OCI-LY7 (cell line): Measurements from ENCODE around the gene KCNIP3. TPM values are rescaled to one million over a fixed set of nuclear protein-coding genes. Genes with fewer than 3 reads are reported as not detected.

ENCODE experiments used
- BruUV-seq: library from RNA; stranded (reverse); fragments of 400-500 nt; replicated peaks from 2 replicates; lab custom pipeline; 2021; lab: Mats Ljungman, UMichigan
- CTCF ChIA-PET: fragments of 300-600 bp; sonication (Branson Sonifier 250); formaldehyde crosslinking; loops from one replicate; lab custom pipeline; 2022; ENCODE audit warnings: antibody characterized with exemption; ENCODE audit not compliant: unreplicated experiment; lab: Charles Lee
- POLR2A ChIA-PET: fragments of 300-600 bp; sonication (Branson Sonifier 250); formaldehyde crosslinking; loops from one replicate; lab custom pipeline; 2022; ENCODE audit warnings: antibody characterized with exemption; lab: Charles Lee
- DNase-seq: peaks from one replicate; pipeline ENCODE4 v3.0.0-alpha.2; 2015; ENCODE audit warnings: low spot score
- H2AFZ ChIP-seq: fragments of 200-600 bp; sonication (generic), shearing (Covaris generic); 2 replicates; pipeline ENCODE4 v1.6.1; 2014; ENCODE audit warnings: mild to moderate bottlenecking, antibody characterized with exemption, low read length, moderate library complexity
- H3K27ac ChIP-seq: fragments of 200-600 bp; sonication (generic); 2 replicates; pipeline ENCODE4 v1.5.1; 2014; ENCODE audit warnings: mixed run types, low read depth, mild to moderate bottlenecking, moderate library complexity, low read length, inconsistent platforms; ENCODE audit not compliant: poor library complexity, severe bottlenecking
- H3K36me3 ChIP-seq: fragments of 200-600 bp; sonication (generic); 2 replicates; pipeline ENCODE4 v1.6.1; 2014; ENCODE audit warnings: mild to moderate bottlenecking, antibody characterized with exemption, low read length, moderate library complexity, mixed read lengths; ENCODE audit not compliant: insufficient read depth
- H3K4me1 ChIP-seq: fragments of 200-600 bp; sonication (generic); 2 replicates; pipeline ENCODE4 v1.5.1; 2014; ENCODE audit warnings: mild to moderate bottlenecking, low read length; ENCODE audit not compliant: insufficient read depth, poor library complexity, severe bottlenecking
- H3K4me2 ChIP-seq: fragments of 200-600 bp; sonication (generic); 2 replicates; pipeline ENCODE4 v1.6.1; 2014; ENCODE audit warnings: mild to moderate bottlenecking, low read length
- H3K4me3 ChIP-seq: fragments of 200-600 bp; sonication (generic); 2 replicates; pipeline ENCODE4 v1.5.1; 2014; ENCODE audit warnings: mild to moderate bottlenecking, low read depth, low read length; ENCODE audit not compliant: poor library complexity, severe bottlenecking
- H3K79me2 ChIP-seq: fragments of 200-600 bp; sonication (generic); 2 replicates; pipeline ENCODE4 v1.6.1; 2016; ENCODE audit warnings: low read depth, mild to moderate bottlenecking, low read length, moderate library complexity, mixed read lengths; ENCODE audit not compliant: insufficient read depth
- H3K9me2 ChIP-seq: fragments of 200-600 bp; sonication (generic); 2 replicates; pipeline ENCODE4 v1.6.1; 2016; ENCODE audit warnings: mild to moderate bottlenecking, low read length, mixed read lengths; ENCODE audit not compliant: insufficient read depth
- H3K9me3 ChIP-seq: fragments of 200-600 bp; sonication (generic); 2 replicates; pipeline ENCODE4 v1.6.1; 2014; ENCODE audit warnings: mild to moderate bottlenecking, mixed run types, low read length, mixed read lengths
- H4K20me1 ChIP-seq: fragments of 200-600 bp; sonication (generic); 2 replicates; pipeline ENCODE4 v1.6.1; 2014; ENCODE audit warnings: mild to moderate bottlenecking, antibody characterized with exemption, low read length, moderate library complexity, mixed read lengths; ENCODE audit not compliant: insufficient read depth
- EZH2phosphoT487 ChIP-seq: fragments of 200-600 bp; sonication (generic); IDR thresholded peaks from 2 replicates; pipeline ENCODE4 v1.6.1; 2018; ENCODE audit warnings: low read depth, borderline replicate concordance, mild to moderate bottlenecking, mixed run types, antibody characterized with exemption, low read length, moderate library complexity, mixed read lengths
- intact Hi-C: fragments of 100-400 bp; cut with micrococcal nuclease; formaldehyde crosslinking; loops from one replicate; pipeline ENCODE4 v1.10.0; 2022; ENCODE audit not compliant: unreplicated experiment
- total RNA-seq, 2 experiments: library from RNA; depleted of rRNA in 1 of 2; stranded (reverse); fragments of >200 nt in 1 of 2; shearing (Covaris generic) in 1 of 2; gene quantifications; 2 replicates each; pipeline ENCODE4 v1.2.3, GENCODE V29; 2014 to 2022
- TF ChIP-seq, protein P1 (sequence below): fragments of 200-600 bp; sonication (generic); conservative IDR thresholded peaks from 2 replicates; pipeline ENCODE4 v1.5.1; 2014; ENCODE audit warnings: mild to moderate bottlenecking, antibody characterized with exemption, low read length, moderate library complexity, mixed read lengths

KCNIP3 gene
- total RNA-seq, 2 experiments from 2014 or later = not detected

DNA sequence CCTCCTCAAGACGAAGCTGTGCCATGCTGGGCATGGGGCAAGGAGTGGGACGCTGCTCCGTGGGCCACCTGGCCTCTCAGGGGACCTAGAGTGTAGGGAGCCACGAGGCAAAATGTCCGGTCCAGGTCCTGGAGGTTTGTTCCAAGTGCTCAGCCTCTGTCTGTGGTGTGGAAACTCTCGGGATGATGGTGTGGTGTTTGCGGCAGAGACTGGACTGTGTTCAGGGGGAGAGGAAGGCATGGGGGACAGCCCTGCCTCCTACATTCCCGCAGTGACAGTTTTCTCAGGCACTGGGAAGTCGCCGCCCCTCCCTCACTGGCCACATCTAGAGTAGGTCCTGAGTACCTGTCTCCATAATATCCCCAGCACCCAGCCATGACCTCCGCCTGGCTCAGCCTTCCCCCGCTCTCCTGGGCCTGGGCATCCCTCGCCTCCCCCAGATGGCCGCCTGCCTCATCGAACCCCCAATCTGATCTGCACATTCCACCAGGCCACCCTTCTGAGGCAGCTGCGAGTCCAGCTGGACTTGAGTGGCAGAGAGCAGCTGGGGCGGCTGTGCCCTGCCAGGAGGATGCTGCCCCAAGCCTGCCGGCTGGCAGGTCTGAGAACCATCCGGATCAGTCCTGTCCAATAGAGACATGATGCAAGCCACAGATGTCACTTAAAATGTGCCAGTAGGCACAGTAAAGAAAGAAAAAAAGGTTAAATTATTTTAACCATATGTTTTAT, 6.2 kb downstream of the KCNIP3 start:
- H4K20me1 ChIP-seq = no peaks in the 10 kb centered on the region
- ChIA-PET POLR2A (no interaction called here), CTCF (no interaction called here)
- no peak overlapping the region for H3K4me2 ChIP-seq
- no peaks in the 10 kb centered on the region for H3K36me3 ChIP-seq
- no TSS peak for BruUV-seq
- no peak overlapping the region for H3K4me3 ChIP-seq
- no peaks in the 10 kb centered on the region for H3K9me2 ChIP-seq
- no peaks in the 10 kb centered on the region for H3K9me3 ChIP-seq
- no peak overlapping the region for H3K27ac ChIP-seq
- no peak for DNase-seq
- intact Hi-C loops = no loop called here
- H3K4me1 ChIP-seq = no peaks in the 10 kb centered on the region
- no peaks in the 10 kb centered on the region for H3K79me2 ChIP-seq
- no peak for TF ChIP-seq EZH2phosphoT487
- TF ChIP-seq, protein P1, sequence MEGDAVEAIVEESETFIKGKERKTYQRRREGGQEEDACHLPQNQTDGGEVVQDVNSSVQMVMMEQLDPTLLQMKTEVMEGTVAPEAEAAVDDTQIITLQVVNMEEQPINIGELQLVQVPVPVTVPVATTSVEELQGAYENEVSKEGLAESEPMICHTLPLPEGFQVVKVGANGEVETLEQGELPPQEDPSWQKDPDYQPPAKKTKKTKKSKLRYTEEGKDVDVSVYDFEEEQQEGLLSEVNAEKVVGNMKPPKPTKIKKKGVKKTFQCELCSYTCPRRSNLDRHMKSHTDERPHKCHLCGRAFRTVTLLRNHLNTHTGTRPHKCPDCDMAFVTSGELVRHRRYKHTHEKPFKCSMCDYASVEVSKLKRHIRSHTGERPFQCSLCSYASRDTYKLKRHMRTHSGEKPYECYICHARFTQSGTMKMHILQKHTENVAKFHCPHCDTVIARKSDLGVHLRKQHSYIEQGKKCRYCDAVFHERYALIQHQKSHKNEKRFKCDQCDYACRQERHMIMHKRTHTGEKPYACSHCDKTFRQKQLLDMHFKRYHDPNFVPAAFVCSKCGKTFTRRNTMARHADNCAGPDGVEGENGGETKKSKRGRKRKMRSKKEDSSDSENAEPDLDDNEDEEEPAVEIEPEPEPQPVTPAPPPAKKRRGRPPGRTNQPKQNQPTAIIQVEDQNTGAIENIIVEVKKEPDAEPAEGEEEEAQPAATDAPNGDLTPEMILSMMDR = no peak
- no peak overlapping the region for H2AFZ ChIP-seq

DNA sequence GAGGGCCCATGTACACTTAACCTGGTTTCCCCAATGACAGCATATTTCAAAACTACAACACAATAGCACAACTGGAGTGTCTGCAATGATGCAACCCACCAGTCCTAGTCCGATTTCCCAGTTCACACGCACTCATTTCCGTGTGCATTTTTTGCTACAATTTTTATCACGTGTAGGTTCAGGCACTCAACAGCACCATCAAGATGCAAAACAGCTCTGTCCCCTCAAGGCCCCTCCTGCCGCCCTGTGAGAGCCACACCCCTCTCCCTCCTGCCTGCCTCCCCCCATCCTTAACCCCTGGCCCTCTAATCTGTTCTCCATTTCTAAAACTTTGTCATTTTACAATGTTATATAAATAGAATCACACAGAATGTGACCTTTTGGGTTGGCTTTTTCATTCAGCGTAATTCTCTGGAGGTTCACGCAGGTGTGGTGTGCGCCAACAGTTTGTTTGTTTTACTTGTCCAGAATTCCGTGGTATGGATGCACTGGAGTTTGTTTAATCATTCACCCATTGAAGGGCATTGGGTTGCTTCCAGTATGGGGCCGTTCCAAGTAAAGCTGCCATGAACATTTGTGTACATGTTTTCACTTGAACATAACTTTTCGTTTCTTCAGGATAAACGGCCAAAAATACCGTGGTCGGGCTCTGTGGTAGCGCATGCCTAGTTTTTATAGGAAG, 8.4 kb downstream of the KCNIP3 start:
- no peaks in the 10 kb centered on the region for H3K9me3 ChIP-seq
- H3K9me2 ChIP-seq = no peaks in the 10 kb centered on the region
- TF ChIP-seq, protein P1 = no peak
- no peak for TF ChIP-seq EZH2phosphoT487
- no peak overlapping the region for H3K27ac ChIP-seq
- BruUV-seq = no TSS peak
- H4K20me1 ChIP-seq = no peaks in the 10 kb centered on the region
- POLR2A ChIA-PET = no interaction called here
- no peaks in the 10 kb centered on the region for H3K4me1 ChIP-seq
- no peak overlapping the region for H3K4me3 ChIP-seq
- H3K36me3 ChIP-seq = no peaks in the 10 kb centered on the region
- H3K4me2 ChIP-seq = no peak overlapping the region
- DNase-seq = no peak
- intact Hi-C loops = no loop called here
- no peak overlapping the region for H2AFZ ChIP-seq
- CTCF ChIA-PET = no interaction called here
- no peaks in the 10 kb centered on the region for H3K79me2 ChIP-seq
